Islet precursor cell (in vitro differentiated cells): ENCODE results near the gene TBXAS1.
"Not testable (repeated sequence)": the region's sequence is repeated elsewhere in the genome, so short reads cannot be mapped to it uniquely, and the experiment has no call there.

Experiments
- DNase-seq: peaks from one replicate; pipeline ENCODE4 v3.0.0-alpha.2; 2018

TBXAS1 gene

DNA sequence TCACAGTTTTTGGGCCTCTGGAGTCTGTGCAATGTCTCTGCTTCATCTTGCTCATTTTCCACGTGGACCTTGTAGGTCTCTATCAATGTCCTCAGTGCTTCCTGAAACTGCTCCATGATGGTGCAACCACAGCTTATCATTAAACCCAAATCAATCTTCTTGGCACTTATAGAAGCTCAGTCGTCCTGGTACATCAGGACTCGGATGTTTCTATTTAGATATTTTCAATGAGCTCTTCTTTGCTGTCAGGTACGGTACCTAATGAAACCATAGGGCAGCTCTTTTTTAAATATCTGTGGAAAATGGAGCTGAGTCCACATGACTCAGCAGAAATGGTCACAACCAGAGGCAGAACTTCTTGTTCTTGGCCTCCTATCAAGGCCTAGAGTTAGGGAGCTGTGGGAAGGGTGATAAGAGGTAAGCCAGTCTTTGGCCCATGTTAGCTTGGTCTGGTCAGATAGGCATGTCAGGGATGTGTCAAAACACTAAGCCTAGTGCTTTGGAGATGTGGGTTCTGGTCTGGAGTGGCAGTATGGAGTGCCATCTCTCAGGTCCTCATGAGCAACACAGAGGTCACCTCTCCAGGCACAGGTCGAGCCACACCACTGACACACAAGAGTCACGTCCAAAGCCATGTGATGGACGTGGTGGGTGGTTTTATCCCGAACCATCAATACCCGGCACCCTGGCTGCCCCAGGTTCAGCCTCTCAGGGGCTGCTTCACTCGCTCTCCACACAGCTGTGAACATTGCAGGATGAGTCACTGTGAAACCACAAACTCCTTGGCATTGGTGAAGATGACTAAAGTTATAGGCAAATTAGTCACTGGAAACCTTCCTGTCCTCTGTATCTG lies 87.0 kb downstream of the TBXAS1 start:
- peak; percentile 61 for DNase-seq

DNA sequence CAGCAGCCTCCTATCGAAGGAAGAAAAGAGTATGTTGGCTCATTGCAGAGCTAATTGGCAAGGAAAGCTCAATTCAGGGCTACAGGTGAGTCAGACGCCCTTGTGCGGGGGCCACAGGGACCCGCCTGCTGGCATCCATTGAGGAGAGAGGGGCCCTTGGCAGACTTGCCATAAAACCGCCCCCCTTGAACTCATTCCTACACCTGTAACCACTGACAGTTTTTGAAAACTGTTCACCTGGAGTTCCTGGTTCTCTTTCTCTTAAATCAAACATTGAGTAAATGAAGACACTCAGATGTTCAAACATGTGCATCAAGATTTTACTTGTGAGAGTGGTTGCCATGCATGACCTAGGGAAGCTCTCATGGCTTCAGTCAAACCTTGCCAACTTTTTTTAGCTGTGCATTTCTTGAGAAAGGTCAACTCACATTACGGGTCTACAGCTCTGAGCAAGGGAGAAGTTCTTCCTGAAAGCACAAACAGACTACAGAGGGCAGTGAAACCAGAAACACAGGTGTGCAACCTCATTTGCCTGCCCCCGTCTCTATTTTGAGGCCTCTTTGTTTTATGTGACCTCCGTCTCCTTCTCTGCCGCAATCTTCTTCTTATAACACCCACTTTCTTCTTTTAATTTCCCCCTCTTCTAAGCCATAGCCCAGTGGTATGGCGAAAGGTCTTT lies 87.8 kb downstream of the TBXAS1 start:
- no peak for DNase-seq

DNA sequence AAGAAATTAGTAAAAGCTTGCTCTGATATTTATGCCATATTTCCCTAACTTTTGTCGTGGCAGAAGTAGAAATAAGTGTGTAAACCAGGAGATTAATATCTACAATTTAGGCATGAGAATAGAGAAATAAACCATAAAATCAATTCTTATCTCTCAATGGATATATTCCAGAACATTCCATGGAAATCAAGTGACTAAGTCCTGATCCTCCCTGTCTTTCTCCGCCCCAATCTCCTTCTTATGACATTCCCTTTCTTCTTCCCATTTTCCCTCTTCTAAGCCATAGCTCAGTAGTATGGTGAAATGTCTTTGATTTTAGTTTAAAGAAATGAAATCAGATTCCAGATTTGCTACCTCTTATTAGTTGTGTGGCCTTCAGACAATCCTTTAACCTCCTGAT lies 88.8 kb downstream of the TBXAS1 start:
- no peak for DNase-seq

DNA sequence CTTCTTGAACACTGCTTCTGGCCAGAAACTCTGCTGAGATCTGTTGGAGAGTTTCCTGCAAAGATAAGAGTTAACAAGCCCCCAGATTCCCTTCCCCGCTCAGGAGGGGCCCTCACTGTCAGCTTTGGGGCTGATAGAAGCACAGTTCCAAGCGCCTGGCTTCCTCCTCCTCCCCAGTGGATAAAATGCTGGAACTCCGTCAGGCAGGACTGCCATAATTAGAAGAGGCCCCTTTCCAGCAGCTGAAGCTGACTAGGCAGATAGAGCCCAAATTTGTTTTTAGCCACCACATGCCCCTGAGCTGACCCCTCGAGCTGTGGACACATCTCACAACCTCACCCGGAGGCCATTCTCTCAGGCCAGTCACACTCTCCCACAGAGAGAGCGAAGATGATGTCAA lies 89.4 kb downstream of the TBXAS1 start:
- no peak for DNase-seq

DNA sequence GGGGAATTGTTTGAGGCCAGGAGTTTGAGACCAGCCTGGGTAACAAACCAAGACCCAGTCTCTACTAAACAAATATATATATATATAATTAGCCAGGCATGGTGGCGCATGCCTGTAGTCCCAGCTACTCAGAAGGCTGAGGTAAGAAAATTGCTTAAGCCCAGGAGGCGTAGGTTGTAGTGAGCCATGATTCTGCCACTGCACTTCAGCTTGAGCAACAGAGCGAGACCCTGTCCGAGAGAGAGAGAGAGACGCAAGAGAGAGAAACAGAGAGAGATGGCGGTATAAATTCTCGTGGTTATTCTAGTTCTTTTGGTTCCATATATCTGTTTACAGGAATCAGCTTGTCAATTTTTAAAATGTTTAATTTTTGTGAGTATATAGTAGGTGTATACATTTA lies 94.0 kb downstream of the TBXAS1 start:
- no peak for DNase-seq

DNA sequence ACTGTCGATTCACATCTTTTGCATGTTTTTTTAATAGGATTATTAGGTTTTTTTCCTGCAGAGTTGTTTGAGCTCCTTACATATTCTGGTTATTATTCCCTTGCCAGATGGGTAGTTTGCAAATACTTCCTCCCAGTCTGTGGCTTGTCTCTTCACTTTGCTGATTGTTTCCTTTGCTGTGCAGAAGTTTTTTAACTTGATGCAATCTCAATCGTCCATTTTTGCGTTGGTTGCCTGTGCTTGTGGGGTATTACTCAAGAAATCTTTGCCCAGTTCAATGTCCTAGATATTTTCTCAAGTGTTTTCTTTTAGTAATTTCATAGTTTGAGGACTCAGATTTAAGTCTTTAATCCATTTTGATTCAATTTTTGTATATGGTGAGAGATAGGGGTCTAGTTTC lies 95.4 kb downstream of the TBXAS1 start:
- no peak for DNase-seq

DNA sequence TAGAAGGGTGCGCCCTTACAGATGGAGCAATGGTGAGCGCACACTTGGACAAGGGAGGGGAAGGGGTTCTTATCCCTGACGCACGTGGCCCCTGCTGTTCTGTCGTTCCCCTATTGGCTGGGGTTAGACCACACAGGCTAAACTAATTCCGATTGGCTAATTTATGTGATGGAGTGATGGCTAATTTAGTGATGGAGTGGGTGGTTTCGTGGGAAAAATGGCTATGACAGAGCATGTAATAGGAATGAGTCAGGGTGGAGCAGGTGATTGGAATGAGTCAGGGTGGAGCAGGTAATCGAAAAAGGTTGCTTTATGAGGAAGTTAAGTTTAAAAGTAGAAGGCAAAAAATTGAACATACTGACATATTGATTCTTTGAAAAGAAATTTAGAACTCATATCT lies 100.2 kb downstream of the TBXAS1 start:
- DNase-seq = not testable (repeated sequence)

DNA sequence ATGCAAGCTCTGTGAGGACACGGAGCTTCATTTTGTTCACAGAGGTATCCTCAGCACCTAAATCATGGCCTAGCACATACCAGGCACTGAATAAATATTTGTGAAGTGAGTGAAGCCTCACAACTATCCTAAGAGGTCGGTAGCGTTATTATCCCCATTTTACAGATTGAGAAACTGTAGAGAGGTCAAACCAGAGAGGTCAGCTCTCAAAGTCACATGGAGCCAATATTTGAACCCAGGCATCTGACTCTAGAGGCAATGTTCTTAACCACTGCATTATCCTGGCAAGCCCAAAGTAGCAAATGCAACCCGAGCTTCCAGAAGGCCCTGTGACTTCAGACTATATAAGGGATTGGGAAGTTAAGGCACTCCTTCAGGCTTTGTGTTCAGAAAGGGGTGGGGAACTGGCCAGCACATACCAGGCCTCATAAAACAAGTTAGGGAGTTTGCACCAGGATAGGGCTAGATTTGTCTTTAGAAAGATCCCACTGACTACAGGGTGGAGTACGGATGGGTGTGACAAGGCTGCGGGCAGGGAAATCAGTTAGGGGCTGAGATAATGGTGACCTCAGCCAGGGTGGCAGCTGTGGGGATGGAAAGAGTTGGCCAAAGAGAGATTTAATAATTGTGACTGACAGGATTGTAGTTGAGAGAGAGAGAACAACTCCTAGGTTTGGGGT lies 101.4 kb downstream of the TBXAS1 start:
- DNase-seq = no peak

DNA sequence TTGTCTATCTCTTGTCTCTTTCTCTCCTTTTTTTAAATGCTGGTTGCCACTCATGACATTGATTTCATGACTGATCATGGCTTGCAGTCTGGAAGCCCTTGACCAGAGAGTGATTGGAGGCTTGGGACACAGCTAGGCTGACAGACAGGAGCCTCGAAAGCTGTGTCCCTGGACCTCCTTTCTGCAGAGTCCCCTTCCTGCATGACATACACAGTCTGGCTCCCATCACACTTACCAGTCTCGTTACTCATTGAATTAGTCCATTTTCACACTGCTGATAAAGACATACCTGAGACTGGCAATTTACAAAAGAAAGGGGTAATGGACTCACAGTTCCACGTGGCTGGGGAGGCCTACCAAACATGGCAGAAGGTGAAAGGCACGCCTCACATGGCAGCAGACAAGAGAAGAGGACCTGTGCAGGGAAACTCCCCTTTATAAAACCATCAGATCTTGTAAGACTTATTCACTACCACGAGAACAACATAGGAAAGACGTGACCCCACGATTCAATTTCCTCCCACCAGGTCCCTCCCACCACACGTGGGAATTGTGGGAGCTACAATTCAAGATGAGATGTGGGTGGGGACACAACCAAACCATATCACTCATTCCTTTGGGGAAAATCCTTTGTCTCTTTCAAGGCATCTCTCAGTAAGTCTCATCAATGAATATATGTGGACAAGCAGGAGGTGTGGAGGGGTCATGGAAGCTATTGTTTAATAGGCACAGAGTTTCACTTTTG lies 102.3 kb downstream of the TBXAS1 start:
- no peak for DNase-seq

DNA sequence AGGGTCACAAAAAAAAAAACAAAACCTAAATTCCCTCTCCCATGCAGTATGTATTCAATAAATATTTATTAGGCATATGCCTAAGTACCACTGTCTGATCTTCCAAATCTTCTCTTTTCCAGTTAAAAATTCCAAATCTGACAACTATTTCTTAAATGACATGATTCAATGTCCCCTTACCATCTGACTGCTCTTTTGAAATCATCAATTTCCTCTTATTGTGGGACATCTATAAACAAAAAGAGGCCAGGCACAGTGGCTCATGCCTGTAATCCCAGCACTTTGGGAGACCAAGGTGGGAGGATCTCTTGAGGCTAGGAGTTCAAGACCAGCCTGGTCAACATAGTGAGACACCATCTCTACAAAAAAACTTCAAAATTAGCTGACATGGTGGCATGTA lies 103.5 kb downstream of the TBXAS1 start:
- no peak for DNase-seq

DNA sequence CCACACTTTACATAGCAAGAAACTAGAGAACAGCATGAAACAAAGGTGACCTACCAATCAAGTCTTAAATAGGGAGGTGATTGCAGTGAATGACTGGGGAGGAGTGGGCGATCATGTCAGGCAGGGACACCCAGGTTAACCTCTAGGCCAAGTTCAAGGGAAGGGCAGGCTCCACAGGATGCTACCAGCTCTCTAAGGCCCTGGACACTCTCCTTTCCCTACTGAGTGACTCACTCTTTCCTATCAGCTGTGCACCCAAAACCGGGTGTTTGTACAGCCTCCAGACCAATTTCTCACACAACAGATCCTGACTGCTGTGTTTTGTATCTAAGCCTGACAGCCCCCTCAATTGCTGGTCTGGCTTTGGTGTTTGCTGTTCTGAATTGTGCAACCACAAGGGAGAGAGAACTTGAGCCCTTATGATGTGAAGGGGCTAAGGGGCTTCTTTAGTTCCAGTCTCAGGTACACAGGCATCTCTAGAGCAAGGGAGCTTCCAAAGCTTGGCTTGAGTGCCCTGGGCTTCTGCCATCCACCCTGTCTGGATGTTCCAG lies 107.8 kb downstream of the TBXAS1 start:
- DNase-seq = peak; percentile 63

DNA sequence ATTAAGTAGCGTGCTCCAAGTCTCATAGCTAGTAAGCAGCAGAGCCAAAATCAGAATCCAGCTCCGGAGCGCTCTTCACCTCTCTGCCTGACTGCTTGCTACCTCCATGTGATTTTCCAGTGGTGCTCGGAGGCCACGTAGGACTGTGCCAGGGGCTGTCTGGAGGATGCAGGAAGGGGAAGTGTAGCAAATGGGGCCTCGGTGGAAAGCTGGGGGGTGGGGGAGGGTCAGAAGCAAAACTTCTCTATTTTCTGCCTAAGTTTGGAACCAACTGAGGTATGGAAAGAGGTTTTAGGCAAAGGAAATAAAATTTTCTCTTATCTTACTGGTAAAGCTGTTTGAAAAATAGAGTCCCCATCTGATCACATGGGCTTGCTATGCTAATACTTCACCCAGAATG lies 108.7 kb downstream of the TBXAS1 start:
- no peak for DNase-seq

DNA sequence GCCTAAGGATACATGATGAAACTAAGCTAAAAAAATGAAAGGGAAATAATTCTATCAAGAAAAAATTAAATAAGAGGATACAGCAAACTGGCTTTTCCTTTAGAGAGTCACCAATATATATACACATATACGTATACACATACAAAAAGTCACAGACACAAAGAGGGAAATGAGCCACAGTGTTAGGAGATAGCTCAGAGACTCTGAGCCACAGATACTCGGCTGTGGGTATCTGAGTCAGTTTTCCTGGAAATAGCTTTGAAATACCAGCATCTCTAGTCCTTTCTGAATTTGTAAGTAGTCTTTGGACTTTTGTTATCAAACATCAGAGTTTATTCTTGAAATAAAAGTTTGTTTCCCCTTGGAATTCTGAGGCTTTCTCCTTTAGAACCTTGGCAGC lies 111.8 kb downstream of the TBXAS1 start:
- no peak for DNase-seq

DNA sequence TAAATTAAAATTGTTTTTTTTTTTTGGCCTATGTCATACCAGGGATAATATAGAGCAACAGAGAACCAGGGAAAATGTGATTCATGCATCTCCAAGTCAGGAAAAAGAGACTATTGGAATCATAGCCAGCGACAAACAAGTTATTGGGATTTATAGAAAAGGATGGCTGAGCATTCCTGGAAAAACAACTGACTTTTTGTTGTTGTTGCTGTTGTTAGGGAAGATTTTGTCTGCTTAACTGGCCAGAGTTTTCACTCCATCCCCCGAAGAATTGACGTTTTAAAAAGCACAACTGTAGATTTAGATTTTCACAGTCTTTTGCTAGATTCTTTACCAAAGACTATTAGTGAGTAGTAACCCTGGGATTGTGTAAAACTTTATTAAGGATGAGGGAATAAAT lies 112.4 kb downstream of the TBXAS1 start:
- DNase-seq = no peak

DNA sequence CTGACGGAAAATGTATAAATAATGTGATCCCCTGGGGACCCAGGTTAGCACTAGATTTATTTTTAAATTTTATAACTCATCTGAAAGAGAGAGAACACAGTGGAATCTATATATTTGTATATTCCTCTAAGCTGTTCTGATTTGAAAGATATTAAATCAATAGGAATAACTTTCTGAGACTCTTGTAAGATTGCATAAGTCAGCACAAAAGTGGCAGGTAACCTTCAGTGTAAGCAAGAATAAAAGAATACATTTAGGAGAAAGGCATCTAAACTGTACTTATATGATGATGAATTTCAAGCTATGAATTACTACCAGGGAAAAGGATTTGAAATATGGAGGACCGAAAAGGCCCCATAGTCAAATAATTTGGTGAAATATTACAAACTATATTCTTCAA lies 112.8 kb downstream of the TBXAS1 start:
- no peak for DNase-seq

DNA sequence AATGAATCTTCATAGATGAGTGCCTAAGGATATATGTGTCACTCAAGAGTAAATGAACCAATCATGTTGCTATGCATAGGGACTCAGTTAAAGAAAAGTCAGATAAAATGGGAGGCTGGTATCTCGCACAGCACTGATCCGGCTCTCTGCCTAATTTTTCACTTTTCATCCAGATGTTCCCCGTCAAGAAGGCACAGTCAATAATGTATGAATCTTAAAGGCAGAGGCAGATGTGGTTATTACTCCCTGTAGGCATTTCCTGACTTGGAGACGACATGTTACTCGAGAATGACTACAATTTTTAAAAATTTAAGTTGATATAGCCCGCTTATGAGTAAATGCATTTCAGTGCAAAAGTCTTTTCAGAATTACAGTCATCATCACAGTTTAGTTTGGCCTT lies 113.6 kb downstream of the TBXAS1 start:
- no peak for DNase-seq

DNA sequence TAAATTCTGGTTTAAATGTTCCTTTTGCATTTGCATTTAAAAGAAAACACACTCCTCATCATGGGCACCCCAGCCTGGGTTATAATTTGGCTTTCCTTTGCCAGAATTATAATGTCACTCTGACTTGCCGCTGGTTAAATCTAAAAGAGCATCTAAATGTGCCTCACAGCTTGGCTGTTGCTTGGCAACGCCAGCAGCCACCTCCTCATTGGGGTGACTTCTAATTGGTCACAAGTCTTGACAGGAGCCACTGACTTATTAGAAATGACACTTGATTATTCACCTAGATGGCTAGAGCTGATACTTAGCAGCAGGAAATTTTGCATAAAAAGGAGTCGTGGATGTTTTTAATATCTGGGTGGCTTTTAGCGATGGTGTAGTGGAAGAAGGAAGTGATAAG lies 114.3 kb downstream of the TBXAS1 start:
- no peak for DNase-seq

DNA sequence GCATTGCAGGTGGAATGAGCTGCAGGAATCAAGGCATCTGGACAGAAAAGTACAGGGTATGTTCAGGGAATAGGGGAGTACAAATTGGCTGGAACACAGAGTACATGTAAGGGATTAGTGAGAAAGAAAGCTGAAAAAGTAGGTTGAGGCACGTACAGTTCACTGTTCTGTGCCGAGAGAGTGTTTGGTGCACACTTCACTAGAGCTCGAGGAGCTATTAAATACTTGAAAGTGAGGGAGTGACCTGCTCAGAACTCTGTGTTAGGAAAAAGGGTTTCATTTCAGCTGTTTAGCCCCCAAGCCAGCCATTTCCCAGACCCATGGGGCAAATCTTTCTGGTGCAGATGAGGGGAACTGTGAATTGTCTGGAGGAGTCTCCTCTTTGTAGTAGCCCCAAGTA lies 115.2 kb downstream of the TBXAS1 start:
- no peak for DNase-seq

DNA sequence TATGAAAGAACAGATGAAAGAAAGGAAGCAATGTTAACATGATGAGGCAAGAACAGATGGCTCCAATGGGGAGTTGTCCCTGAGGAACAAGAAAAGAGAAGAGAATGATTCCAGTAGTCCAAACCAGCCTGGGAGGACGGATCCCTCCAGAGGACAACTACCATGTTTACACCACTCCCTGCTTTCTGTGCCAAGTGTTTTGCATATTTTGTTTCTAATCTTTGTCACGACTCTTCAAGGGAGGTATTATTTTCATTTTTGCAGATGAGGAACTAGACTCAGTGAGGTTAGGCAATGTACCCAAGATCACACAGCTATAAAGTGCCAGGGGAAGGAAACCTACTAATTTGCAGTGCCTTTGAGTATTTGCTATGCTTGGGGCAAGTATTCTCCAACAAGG lies 117.5 kb downstream of the TBXAS1 start:
- no peak for DNase-seq

DNA sequence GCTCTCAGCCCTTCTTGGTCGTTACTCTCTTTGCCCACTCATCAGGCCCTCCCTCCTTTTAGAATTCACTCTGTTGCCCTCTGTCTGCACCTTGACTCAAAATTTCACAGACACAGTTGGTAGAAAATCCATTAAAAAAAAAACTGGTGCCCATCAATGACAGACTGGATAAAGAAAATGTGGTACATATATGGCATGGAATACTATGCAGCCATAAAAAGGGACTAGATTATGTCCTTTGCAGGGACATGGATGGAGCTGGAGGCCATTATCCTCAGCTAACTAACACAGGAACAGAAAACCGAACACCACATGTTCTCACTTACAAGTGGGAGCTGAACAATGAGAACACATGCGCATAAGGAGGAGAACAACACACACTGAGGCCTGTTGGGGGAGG lies 118.0 kb downstream of the TBXAS1 start:
- DNase-seq = no peak

DNA sequence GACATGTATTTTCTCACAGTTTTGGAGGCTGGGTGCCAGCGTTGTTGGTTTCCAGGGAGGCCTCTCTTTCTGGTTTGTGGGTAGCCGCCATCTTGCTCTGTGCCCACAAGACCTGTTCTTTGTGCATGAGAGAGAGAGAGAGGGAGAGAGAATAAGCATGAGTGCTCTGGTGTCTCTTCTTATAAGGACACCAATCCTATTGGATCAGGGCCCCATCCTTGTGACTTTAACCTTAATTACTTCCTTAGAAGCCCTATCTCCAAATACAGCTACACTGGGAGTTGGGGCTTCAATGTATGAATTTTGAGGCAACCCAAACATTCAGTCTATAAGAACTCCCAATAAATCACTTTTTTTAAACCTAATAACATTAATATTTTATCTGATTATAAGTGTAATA lies 119.1 kb downstream of the TBXAS1 start:
- DNase-seq = no peak

DNA sequence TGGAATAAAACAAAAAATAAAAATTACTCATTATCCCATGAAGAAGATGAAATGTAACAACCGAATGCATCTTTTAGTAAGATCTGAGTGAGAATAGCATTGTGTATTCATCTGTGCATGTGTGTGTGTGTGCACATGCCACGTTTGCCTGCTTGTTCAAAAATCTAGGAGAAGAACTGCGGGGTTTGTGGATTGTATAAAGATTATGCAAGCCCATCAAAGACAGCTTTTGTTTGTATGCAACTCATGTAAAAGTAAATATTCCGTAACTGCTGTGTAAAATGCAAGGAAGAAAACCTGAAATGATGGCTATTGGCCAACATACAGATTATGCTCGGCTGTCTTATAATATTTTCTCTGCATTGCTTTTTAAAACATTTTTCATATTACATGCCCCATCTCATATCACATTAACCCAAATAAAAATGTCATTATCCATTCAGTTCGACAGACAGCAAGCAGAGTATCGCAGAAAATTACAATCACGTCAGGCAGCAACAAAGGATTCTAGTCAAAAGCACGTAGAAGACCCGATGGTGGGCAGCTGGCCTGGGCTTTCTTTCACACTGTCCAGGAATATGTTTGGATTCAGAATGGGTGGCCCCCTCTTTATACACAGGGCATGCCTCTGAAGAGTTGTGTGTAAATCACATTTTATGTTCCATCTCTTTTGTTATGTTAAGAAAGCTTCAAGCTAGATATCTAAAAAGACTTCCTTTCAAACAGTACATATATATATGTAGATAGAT lies 119.7 kb downstream of the TBXAS1 start:
- DNase-seq = no peak
